K562 (cell line): Measurements from ENCODE around the gene LRRC25. TPM values are rescaled to one million over a fixed set of nuclear protein-coding genes. Genes with fewer than 3 reads are reported as not detected.

ENCODE experiments used
- EP300 ChIP-seq: IDR thresholded peaks from 2 replicates; pipeline ENCODE4 v1.6.1; 2012; ENCODE audit warnings: low read length, improper control_type of control experiment
- ETV5 ChIP-seq: sonication (generic); formaldehyde crosslinking; IDR thresholded peaks from 2 replicates; pipeline ENCODE4 v1.4.0; 2020; ENCODE audit warnings: low read depth, mild to moderate bottlenecking, missing genetic modification reagents
- SMARCE1 ChIP-seq: fragments of 450-650 bp; IDR thresholded peaks from 2 replicates; pipeline ENCODE4 v1.7.1; 2016; ENCODE audit warnings: mild to moderate bottlenecking
- SP1 ChIP-seq: sonication (generic); formaldehyde crosslinking; IDR thresholded peaks from 2 replicates; pipeline ENCODE4 v1.8.1; 2022; ENCODE audit warnings: mild to moderate bottlenecking, missing genetic modification reagents
- TCFL5 ChIP-seq: fragments of 250-450 bp; sonication (Bioruptor Pico); conservative IDR thresholded peaks from 2 replicates; pipeline ENCODE4 v1.6.1; 2021; ENCODE audit warnings: mild to moderate bottlenecking, moderate library complexity, matching md5 sums
- ZFX ChIP-seq: sonication (generic); formaldehyde crosslinking; IDR thresholded peaks from 2 replicates; pipeline ENCODE4 v1.8.0; 2022; ENCODE audit warnings: mild to moderate bottlenecking, missing genetic modification reagents, moderate library complexity
- ZNF609 ChIP-seq: sonication (generic); formaldehyde crosslinking; IDR thresholded peaks from 2 replicates; pipeline ENCODE4 v1.8.1; 2023; ENCODE audit warnings: missing genetic modification reagents, mild to moderate bottlenecking, borderline replicate concordance
- ZNF79 ChIP-seq: fragments of 250-450 bp; sonication (Bioruptor Pico); IDR thresholded peaks from 2 replicates; pipeline ENCODE4 v1.4.0; 2020; ENCODE audit warnings: low read depth, mild to moderate bottlenecking, moderate library complexity
- polyA plus RNA-seq, 8 experiments: library from polyadenylated mRNA; depleted of rRNA in 4 of 8; stranded (reverse) in 5 of 8; unstranded in 3 of 8; fragments of >200 nt; fragmentation: Nextera tagmentation in 2 of 8; fragmentation: Illumina TruSeq in 1 of 8; extraction: Ambion mirVana in 2 of 8; extraction: Trizol in 1 of 8; gene quantifications; 2 replicates each; pipeline versions ENCODE4 v1.2.1 to v1.2.3, GENCODE V29; 2011 to 2014; ENCODE audit warnings: inconsistent platforms in 1 of 8, missing spikeins in 1 of 8
- total RNA-seq, 7 experiments: library from RNA; depleted of rRNA in 6 of 7; stranded (reverse); fragments of >200 nt in 6 of 7; fragmentation: Illumina TruSeq in 2 of 7; extraction: Trizol in 2 of 7; gene quantifications; 2 replicates each; pipeline versions ENCODE4 v1.2.1 to v1.2.3, GENCODE V29; 2011 to 2021; ENCODE audit warnings: low replicate concordance in 1 of 7
- TF ChIP-seq, protein P1 (sequence below): fragments of 450-650 bp; IDR thresholded peaks from 2 replicates; pipeline ENCODE4 v1.6.1; 2017; ENCODE audit warnings: antibody characterized with exemption, mild to moderate bottlenecking

LRRC25 gene
- total and polyA plus RNA-seq, 9 of the 15 experiments (the other 6 are each of a cell fraction or from before 2014, with no cell fraction given): 0.07 to 0.36 (median 0.10) TPM; not detected in 3

- TF ChIP-seq ETV5 (CRISPR knock-in tag) (no peak), SP1 (CRISPR knock-in tag) (peak; percentile 67), SMARCE1 (peak; percentile 61; the same call in 1 of the 2 replicates), ZNF79 (CRISPR knock-in tag) (0 out of 2 replicates have a peak, but pooled peaks have one; percentile 8), EP300 (peak; percentile 60), ZNF609 (peak; percentile 60; the same call in 1 of the 2 replicates), ZFX (peak; percentile 67), TCFL5 (CRISPR knock-in tag) (0 out of 2 replicates have a peak, but pooled peaks have one; percentile 36)
- TF ChIP-seq, protein P1, sequence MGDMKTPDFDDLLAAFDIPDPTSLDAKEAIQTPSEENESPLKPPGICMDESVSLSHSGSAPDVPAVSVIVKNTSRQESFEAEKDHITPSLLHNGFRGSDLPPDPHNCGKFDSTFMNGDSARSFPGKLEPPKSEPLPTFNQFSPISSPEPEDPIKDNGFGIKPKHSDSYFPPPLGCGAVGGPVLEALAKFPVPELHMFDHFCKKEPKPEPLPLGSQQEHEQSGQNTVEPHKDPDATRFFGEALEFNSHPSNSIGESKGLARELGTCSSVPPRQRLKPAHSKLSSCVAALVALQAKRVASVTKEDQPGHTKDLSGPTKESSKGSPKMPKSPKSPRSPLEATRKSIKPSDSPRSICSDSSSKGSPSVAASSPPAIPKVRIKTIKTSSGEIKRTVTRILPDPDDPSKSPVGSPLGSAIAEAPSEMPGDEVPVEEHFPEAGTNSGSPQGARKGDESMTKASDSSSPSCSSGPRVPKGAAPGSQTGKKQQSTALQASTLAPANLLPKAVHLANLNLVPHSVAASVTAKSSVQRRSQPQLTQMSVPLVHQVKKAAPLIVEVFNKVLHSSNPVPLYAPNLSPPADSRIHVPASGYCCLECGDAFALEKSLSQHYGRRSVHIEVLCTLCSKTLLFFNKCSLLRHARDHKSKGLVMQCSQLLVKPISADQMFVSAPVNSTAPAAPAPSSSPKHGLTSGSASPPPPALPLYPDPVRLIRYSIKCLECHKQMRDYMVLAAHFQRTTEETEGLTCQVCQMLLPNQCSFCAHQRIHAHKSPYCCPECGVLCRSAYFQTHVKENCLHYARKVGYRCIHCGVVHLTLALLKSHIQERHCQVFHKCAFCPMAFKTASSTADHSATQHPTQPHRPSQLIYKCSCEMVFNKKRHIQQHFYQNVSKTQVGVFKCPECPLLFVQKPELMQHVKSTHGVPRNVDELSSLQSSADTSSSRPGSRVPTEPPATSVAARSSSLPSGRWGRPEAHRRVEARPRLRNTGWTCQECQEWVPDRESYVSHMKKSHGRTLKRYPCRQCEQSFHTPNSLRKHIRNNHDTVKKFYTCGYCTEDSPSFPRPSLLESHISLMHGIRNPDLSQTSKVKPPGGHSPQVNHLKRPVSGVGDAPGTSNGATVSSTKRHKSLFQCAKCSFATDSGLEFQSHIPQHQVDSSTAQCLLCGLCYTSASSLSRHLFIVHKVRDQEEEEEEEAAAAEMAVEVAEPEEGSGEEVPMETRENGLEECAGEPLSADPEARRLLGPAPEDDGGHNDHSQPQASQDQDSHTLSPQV: peak; percentile 95
- TF ChIP-seq, all 486 proteins: peak for 111
Measured at GRCh38 chr19:18379803-18380747, 17.3 kb downstream of the LRRC25 start (continued).
